Ishikawa (cell line): ENCODE data around the gene EMC9.
A peak's percentile ranks its signal among the peaks of the same experiment; 100 is the strongest.

ENCODE experiments used
- CEBPB ChIP-seq: IDR thresholded peaks from 2 replicates; pipeline ENCODE4 v1.6.1; 2012
- CREB1 ChIP-seq: IDR thresholded peaks from 2 replicates; pipeline ENCODE4 v1.6.1; 2012; ENCODE audit warnings: low read depth
- EGR1 ChIP-seq: IDR thresholded peaks from 2 replicates; pipeline ENCODE4 v1.6.1; 2012
- EP300 ChIP-seq: IDR thresholded peaks from 2 replicates; pipeline ENCODE4 v1.6.1; 2012; ENCODE audit warnings: borderline replicate concordance
- FOXM1 ChIP-seq: IDR thresholded peaks from 2 replicates; pipeline ENCODE4 v1.6.1; 2012; ENCODE audit warnings: low read depth, borderline replicate concordance
- MAX ChIP-seq: IDR thresholded peaks from 2 replicates; pipeline ENCODE4 v1.6.1; 2012
- NFIC ChIP-seq: IDR thresholded peaks from 2 replicates; pipeline ENCODE4 v1.6.1; 2012
- RAD21 ChIP-seq: IDR thresholded peaks from 2 replicates; pipeline ENCODE4 v1.6.1; 2012; ENCODE audit warnings: low read depth
- REST ChIP-seq: IDR thresholded peaks from 2 replicates; pipeline ENCODE4 v1.6.1; 2012; ENCODE audit warnings: low read depth, mild to moderate bottlenecking
- TAF1 ChIP-seq: IDR thresholded peaks from 2 replicates; pipeline ENCODE4 v1.6.1; 2012; ENCODE audit warnings: low read depth, mild to moderate bottlenecking
- TCF12 ChIP-seq: IDR thresholded peaks from 2 replicates; pipeline ENCODE4 v1.6.1; 2012; ENCODE audit warnings: low read depth
- TEAD4 ChIP-seq: IDR thresholded peaks from 2 replicates; pipeline ENCODE4 v1.6.1; 2012
- USF1 ChIP-seq: IDR thresholded peaks from 2 replicates; pipeline ENCODE4 v1.6.1; 2012
- YY1 ChIP-seq: IDR thresholded peaks from 2 replicates; pipeline ENCODE4 v1.6.1; 2012; ENCODE audit warnings: low read depth
- ZBTB7A ChIP-seq: IDR thresholded peaks from 2 replicates; pipeline ENCODE4 v1.6.1; 2012; ENCODE audit warnings: low read depth

Gene EMC9

GRCh38 chr14:24103451-24103850 lies 37.9 kb downstream of the EMC9 start:
- TF ChIP-seq FOXM1 (no peak), RAD21 (no peak), EGR1 (no peak), USF1 (no peak), ZBTB7A (no peak), CEBPB (no peak), YY1 (no peak), MAX (no peak), REST (no peak)

- TF ChIP-seq YY1 (no peak), FOXM1 (no peak)
These were observed 38.9 kb downstream of the EMC9 start for GRCh38 chr14:24102357-24103048.

DNA sequence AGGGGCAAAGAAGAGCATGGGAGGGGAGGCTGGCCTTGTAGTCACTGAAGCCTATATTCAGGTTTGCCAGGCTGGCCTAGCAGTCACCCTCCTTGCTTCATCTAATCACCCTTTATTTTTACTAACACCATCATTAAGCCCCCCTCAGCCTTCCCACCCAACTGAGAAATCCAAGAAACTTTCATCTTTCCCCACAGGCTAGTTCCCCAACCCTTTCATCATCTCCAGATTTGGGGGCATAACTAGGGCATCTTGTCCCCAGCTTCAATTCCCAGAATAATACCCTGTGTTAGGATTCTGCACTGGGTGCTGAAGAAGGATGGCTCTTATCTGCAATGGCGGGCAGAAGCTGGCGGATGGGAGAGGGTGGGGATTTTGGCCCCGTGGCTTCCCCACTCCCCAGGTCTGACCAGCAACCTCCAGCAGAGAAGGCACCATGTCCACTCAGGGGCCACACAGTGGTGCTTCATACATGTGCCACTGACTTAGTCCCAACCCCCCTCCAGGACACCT lies 40.4 kb downstream of the EMC9 start:
- TF ChIP-seq NFIC: no peak
- no peak for TF ChIP-seq TEAD4

GRCh38 chr14:24100197-24100981 lies 41.0 kb downstream of the EMC9 start:
- TF ChIP-seq YY1 (no peak), NFIC (no peak), TEAD4 (no peak), MAX (no peak), RAD21 (no peak)

GRCh38 chr14:24098927-24099813 lies 42.2 kb downstream of the EMC9 start:
- TF ChIP-seq CEBPB: no peak
- peak; percentile 71 for TF ChIP-seq TCF12
- TF ChIP-seq TAF1: no peak
- peak; percentile 61; the same call in 1 of the 2 replicates for TF ChIP-seq YY1
- TF ChIP-seq TEAD4: no peak
- no peak for TF ChIP-seq REST
- TF ChIP-seq FOXM1: no peak
- no peak for TF ChIP-seq CREB1
- TF ChIP-seq ZBTB7A: no peak
- peak; percentile 79 for TF ChIP-seq USF1
- no peak for TF ChIP-seq EGR1
- peak; percentile 83 for TF ChIP-seq NFIC
- no peak for TF ChIP-seq RAD21
- TF ChIP-seq MAX: peak; percentile 95
- no peak for TF ChIP-seq EP300
